T-helper 2 cell (primary cell): ENCODE results near the gene RSPH3.

Experiments
- DNase-seq, 5 experiments: peaks; one replicate each; pipeline versions ENCODE4 v3.0.0 to v3.0.0-alpha.2; 2012 to 2022

The RSPH3 gene

DNA sequence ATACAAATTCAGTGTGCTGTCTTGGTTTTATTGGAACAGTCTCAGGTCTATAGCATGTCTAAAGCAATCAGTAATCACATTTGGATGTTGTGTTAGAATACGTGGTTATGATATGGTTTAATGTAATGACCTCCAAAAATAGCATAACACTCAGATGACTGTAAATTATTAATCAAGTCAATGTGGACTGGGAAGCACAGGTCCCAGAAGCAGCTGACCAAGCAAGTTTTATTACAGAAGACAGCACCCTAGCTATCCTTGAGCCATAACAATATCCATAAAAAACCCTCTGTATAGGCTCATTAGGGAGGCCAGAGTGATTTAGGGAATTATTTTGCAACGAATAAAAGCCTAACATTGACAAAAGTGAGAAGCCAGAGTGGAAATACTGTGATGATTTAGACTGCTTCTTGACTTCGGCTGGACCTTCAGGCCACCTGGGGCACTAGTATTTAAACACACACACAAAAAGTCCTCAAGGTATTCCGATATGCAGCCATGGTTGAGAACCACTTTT, 66.9 kb downstream of the RSPH3 start:
- no peak for DNase-seq

DNA sequence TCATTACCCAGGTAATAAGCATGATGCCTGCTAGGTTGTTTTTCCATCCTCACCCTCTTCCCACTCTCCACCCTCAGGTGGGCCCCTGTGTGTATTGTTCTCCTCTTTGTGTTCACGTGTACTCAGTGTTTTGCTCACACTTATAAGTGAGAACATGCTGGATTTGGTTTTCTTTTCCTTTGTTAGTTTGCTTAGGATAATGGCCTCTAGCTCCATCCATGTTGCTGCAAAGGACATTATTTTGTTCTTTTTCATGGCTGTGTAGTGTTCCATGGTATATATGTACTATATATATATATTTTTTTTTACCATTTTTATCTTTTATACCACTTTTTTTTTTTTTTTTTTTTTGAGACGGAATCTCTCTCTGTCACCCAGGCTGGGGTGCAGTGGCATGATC, 71.9 kb downstream of the RSPH3 start:
- DNase-seq, result no peak

DNA sequence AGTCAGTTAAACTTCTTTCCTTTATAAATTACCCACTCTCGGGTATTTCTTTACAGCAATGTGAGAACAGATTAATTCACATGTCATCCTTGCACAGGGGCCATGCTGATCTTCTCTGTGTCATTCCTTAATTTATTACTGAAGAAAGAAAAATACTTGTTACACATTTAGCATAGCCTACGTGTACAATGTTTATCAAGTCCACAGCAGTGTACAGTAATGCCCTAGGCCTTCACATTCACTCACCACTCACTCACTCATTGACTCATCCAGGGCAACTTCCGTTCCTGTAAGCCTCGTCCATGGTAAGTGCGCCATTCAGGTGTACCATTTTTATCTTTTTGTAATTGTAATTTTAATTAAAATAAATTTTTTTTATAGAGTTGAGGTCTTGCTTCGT, 73.6 kb downstream of the RSPH3 start:
- no peak for DNase-seq

DNA sequence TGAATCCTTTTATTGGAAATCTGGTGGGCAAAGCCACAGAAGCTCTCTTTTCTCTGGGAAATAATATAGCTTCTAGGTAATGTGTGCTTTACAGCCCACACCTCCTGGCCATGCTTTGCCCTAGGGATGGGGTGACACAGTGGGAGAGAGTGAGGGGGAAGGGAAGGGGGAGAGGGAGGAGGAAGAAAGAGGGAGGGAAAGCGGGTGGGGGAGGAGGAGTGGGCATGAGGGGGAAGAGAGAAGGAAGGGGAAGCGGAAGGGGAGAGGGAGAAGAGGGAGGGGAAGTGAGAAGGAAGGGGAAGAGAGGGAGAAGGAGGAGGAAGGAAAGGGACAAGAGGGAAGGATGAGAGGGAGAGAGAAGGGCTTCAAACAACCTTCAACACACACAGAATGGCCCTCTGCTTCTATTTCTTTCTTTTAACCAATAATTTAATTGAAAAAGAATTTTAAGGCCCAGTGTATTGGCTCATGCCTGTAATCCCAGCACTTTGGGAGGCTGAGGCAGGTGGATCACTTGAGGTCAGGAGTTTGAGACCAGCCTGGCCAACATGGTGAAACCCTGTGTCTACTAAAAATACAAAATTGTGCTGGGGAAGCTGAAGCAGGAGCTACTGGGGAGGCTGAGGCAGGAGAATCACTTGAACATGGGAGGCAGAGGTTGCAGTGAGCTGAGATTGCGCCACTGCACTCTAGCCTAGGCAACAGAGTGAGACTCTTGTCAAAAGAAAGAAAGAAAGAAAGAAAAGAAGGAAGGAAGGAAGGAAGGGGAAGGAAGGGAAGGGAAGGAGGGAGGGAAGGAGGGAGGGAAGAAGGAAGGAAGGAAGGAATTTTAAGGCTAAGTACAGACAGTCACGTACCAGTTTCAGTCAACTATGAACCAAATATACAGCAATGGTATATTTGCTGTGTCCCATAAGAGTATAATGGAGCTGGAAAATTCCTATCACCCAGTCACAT, 75.2 kb downstream of the RSPH3 start:
- no peak for DNase-seq

DNA sequence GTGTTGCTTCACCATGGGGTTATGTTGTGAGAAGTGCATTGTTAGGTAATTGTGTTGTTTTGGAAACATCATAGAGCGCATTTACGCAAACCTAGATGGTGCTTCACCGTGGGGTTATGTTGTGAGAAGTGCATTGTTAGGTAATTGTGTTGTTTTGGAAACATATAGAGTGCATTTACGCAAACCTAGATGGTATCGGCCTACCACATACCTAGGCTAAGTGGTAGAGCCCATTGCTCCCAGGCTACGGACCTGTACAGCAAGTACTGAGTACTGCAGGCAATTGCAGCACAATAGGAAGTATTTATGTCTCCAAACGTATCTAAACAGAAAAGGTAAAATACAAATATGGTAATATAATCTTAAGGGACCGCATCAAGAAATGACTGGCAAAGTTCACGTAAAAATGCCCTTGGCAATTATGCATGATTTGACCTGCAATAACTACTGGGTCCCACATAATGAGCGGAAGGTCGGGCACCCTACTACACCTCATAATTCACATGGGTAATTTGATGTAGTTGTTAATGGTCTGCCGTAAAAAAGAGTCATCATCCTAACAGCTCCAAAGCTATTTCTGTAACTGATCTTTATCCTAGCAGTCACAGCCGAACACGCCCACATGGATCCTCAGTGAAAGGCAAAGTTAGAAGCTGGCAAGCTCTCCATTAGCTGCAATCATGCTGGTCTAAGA, 76.0 kb downstream of the RSPH3 start:
- DNase-seq, result no peak
